ENCODE measurements around the gene TMEM143.

Gene TMEM143

GRCh38 chr19:48290771-48291488 is 72.8 kb downstream of the TMEM143 start:
- peak; percentile 62 for FAIRE-seq

GRCh38 chr19:48290401-48290770 is 73.4 kb downstream of the TMEM143 start:
- no peak for FAIRE-seq

GRCh38 chr19:48287748-48288147 is 76.0 kb downstream of the TMEM143 start:
- FAIRE-seq, result no peak

GRCh38 chr19:48284896-48285295 is 78.8 kb downstream of the TMEM143 start:
- FAIRE-seq, result no peak

GRCh38 chr19:48283908-48284307 is 79.8 kb downstream of the TMEM143 start:
- FAIRE-seq, result no peak

All from A204.1 (cell line).